Fibroblast of skin of scalp (primary cell): ENCODE data around the gene RABGAP1L.
"Not testable (repeated sequence)": the region's sequence is repeated elsewhere in the genome, so short reads cannot be mapped to it uniquely, and the experiment has no call there.

Source experiments
- DNase-seq: peaks from one replicate; pipeline ENCODE4 v3.0.0-alpha.2; 2013

Gene RABGAP1L

DNA sequence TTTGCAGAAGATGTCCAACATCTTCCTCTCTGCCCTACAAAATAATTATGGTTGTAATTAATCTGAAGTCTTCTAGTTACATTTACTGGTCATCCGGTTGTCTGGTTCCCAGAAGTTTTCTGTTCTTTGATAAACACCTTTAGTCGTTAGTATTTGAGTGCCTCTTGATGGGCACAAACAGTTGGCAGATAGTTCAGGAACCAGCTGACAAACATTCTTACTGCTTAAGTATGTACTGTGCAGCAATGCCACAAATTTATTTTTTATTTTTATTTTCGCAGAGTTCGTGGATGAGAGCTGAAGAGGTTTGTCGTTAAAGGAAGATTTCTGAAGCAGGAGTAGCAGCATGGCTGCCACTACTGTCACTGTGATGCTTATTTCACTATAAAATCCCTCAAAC lies 84.7 kb downstream of the RABGAP1L start:
- DNase-seq = no peak

DNA sequence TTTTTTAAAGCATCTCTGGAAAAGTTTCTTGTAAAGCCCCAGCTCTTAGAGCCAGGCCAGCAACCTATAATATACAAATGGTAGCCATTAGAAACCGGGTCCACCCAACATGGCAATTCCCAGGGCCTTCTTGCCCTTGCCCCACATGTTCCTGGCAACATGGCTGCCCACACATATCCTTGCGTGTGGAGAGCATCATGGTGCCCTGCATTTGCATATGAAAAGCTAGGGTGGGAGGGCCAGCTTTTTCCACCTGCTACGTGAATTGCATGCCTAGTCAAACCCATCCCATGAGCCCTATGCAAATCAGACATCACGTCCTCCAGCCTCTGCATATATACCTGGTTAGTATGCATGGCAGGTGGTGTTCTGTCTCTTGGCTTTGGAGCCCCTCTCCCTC lies 88.2 kb downstream of the RABGAP1L start:
- DNase-seq = no peak

DNA sequence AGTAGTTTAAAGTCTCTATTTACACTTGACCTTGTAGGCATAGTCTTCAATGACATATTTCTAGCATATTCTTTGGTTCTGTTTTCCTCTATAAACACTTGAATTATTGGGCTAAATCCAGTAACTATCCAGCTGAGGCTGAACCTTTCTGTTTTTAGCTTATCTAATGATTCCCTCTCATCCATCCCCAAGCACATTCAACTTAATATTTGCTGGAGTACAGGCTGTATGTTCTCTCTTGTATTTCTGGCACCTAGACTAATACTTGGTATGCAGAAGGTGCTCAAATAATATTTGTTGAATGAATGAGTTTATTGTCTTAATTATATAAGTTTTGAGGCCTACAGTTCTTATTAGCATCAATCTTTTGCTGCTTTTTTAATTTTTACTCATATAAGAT lies 88.7 kb downstream of the RABGAP1L start:
- no peak for DNase-seq

DNA sequence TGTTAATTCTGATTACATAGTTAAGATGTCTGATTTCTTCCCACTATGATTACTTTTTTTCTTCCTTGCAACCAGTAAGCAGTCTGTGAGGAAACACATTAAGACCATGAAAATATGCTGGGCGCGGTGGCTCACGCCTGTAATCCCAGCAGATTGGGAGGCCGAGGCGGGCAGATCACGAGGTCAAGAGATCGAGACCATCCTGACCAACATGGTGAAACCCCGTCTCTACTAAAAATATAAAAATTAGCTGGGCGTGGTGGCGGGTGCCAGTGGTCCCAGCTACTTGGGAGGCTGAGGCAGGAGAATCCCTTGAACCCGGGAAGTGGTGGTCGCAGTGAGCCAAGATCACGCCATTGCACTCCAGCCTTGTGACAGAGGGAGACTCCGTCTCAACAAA lies 97.1 kb downstream of the RABGAP1L start:
- DNase-seq = not testable (repeated sequence)

DNA sequence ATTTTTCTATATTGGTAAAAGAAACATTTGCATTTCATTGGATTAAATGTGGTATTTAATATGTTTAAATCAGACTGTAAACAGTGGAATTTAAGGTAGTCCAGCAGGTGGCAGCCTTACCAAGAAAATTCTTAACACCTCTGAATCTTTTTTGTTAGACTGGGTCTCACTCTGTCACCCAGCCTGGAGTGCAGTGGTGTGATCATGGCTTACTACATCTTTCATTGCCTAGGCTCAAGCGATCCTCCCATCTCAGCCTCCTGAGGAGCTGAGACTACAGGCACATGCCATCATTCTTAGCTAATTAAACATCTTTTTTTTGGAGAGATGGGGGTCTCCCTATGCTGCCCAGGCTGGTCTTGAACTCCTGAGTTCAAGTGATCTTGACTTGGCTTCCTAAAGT lies 98.8 kb downstream of the RABGAP1L start:
- peak; percentile 44 for DNase-seq

DNA sequence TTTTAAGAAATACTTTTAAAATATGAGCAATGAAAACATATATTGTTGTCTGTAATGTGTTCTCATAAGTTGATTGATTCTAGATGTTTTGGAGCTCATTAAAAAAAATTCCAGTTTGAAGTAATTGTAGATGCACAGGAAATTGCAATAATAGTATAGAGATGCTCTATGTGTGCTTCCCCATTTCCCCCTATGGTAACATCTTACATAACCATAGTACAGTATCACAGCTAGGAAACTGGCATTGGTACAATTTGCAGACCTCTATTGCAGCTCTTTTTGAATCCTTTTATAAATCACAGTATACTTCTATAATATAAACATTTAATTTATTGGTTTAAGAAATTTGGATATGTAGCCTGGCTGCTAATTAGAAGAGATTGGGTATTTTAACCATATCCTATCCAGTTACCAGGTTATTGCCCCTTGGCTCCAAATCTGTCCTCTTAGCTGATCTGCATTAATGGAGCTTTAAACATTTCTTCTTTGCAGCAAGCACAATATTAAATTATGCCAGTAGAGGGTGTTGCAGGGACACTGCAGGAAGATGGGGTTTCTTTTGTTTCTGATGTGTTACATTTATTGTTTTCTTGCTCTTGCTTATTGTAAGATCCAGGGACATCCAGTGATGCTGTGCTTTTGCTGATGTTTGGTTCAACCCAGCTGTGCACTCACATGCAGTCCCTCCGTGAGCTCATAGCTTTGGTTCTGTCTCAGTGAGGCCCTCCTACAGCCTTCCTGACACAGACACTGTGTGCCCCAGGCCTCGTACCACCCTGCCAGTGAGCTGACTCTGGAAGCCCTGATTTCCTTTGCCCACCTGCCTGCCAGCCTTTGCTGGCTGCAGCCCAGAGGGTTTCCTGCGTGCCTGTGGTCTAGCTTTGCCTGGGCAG lies 103.3 kb downstream of the RABGAP1L start:
- peak; percentile 48 for DNase-seq

DNA sequence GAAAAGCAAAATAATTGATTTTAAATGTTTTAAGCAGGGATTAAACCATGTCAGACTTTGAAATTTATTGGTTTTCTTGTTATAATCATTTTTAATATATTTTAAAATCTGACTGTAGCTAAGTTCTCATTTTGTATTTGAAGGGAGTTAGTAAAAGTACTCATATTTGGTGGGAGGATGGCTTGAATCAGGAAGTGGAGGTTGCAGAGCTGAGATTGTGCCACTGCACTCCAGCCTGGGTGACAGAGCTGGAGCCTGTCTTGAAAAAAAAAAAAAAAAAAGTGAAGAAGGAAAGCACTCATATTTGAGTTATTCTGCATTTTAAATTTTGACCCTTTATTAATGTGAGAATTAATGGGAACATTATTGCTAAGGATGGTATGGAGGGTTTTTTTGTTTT lies 106.0 kb downstream of the RABGAP1L start:
- no peak for DNase-seq

DNA sequence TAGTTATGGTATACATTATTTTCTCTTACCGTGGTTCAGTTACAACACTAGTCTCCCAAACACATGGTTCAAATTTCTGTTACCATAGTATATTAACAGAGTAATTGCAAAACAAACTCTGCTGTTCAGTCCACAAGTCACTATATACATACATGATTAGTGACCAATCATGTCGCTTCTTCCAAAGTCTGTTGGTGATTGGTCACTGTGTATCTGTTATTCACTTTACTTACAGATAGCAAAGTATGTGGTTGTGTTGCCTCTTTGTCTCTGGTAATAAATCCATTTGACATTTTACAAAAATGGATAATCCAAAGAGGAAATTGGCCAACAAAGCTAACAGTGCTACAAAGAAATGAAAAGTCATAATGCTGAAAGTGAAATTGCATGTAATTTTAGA lies 107.2 kb downstream of the RABGAP1L start:
- peak; percentile 4 for DNase-seq

DNA sequence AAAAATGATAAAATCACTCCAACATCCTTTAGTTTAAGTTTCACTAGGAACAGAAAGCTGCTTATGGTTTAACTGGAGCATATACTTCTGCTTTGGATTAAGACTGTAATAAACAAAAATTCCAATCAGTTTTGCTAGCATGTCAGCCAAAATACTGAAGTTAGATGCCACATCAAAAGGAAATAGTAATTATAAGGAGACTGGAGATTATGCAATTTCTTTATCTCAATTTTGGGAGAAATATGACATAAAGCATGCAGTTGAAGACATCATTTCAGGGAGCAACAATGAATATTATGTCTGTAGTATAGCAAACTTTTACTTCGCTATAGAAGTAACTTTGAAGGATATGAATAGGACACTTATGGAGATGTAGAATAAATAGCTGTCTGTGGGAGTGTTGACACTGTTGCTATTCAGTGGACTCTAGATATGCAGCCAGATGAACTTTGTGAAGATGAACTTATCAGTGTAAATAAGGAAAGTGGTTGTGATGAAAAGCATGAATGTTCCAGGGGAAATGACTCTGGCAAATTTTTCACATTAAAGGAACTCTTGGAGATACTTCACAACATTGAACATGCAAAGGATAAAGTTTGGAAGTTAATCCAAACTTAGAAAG lies 107.8 kb downstream of the RABGAP1L start:
- DNase-seq = no peak

DNA sequence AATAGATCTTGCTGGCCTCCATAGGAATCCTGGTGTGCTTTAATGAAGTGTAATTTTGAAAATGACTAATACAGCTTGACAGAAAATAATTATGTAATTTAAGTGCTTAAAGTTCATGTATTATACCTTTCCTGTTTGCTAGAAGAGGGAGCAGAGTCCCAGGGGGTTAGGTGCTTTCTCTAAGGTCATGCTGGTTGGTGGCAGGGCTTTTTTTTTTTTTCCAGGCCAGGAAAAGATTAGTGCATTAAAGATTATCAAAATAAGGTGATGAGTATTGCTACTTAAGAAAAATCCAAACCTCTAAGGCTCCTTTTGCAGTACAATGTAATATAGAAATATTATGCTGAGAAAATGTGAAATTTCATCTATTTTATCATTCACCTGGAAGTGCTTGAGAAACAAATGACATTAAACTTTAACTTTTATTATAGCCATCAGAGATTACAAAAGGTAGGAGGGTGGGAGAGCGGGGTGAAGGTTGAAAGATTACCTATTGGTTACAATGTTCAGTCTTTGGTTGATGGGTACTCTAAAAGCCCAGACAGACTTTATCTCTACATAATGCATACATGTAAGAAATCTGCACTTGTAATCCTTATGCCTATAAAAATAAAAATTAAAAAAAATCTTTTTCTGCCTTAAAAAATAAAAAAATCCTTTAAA lies 110.8 kb downstream of the RABGAP1L start:
- no peak for DNase-seq

DNA sequence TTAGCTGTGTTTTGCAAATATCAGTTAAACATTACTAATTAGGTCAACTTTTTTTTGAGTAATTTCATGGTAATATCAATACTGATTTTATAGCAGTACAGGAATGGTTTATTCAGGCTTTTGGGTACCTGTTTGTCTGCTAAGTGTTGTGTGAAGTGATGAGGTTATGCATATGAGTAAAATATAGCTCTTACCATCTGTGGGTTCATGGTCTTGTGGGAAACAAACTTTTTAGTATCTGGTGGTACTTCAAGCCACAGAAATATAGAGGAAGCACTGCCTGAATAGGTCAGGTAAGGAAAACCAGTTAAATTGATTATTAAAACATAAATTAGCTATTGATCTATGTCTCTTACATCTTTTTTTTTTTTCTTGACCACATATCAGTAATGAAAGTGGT lies 113.9 kb downstream of the RABGAP1L start:
- no peak for DNase-seq

DNA sequence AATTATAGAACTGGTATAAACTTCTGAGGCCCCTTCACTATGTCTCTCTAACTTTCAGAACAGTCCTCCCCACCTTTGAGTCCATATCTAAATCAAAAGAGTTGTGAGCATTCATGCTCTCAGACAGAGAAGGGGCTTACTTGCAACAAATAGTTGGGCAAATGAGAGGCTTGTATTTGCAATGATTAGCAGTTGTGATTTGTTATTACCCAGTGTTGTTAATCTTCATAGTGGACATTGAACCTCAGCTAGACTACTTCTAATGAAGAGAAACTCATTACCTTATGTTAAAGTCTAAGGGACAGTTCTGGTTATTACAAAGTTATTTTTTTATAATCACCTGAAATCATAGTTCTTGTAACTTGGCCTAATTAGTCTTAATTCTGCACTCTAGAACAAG lies 114.5 kb downstream of the RABGAP1L start:
- DNase-seq = no peak

DNA sequence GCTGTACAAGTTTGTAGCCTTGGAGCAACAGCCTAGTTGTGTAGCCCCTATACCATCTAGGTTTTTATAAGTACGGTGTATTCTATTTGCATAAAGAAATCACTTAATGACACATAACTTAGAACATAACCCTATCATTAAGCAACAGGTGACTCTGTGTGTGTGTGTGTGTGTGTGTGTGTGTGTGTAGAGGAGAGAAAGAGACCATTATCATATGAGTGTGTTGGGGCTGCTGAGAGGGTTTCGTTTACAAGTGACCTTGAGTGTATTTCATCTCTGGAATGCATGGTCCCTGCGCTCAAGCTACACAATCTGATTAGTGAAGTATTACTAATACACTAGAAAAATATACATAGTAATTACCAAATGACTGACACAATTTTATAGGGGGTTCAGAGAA lies 115.1 kb downstream of the RABGAP1L start:
- no peak for DNase-seq

DNA sequence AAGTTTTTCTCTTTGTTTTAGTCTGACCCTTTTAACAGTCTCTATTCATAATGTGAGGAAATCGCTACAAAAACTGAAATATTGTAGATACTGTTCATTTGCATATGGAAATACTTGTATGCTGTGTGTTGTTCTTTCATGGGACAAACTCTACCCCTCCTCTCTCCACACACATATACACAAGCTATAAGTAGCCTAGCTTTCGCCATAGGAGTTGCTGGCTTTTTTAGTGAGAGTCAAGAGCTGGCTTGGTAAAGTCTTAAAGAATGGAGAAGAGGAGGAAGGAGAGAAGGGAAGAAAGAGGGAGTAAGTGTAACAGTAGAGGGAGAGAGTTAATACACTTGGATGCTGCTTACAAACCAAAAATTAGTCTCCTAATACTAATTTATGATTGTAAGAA lies 115.6 kb downstream of the RABGAP1L start:
- DNase-seq = no peak

DNA sequence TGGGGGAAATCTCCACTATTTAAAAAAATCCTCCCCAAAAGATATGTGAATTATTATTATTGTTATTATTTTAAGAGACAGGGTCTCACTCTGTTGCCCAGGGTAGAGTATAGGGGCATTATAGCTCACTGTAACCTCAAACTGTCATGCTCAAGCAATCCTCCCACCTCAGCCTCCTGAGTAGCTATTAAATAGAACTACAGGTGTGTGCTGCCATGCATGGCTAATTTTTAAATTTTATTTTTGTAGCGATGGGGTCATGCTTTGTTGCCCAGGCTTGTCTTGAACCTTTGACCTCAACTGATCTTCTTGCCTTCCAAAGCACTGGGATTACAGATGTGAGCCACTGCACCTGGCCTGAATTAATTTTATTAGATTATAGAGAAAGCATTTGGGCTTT lies 116.8 kb downstream of the RABGAP1L start:
- DNase-seq = no peak

DNA sequence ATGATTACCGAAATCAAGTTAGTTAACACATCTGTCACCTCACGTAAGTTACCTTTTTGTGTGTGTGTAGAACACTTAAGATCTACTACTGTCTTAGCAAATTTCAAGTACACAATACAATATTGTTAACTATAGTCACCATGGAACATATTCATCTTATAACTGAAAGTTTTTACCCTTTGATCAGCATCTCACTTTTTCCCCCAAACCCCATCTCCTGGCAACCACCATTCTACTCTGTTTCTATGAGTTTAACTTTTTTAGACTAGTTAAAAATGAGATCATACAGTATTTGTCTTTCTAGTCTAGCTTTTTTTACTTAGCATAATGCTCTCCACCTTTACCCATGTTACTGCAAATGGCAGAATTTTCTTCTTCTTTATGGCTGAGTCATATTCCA lies 124.7 kb downstream of the RABGAP1L start:
- DNase-seq = no peak

DNA sequence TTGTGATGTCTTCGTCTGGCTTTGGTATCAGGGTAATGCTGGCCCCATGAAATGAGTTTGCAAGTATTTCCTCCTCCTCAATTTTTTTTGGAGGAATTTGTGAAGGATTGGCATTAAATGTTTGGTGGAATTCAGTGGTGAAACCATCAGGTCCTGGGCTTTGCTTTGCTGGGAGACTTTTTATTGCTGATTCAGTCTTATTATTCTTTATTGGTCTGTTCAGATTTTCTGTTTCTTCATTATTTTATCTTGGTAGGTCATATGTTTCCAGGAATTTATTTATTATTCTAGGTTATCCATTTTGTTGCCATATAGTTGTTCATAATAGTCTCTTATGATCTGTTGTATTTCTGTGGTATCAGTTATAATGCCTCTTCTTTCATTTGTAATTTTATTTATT lies 126.7 kb downstream of the RABGAP1L start:
- no peak for DNase-seq

DNA sequence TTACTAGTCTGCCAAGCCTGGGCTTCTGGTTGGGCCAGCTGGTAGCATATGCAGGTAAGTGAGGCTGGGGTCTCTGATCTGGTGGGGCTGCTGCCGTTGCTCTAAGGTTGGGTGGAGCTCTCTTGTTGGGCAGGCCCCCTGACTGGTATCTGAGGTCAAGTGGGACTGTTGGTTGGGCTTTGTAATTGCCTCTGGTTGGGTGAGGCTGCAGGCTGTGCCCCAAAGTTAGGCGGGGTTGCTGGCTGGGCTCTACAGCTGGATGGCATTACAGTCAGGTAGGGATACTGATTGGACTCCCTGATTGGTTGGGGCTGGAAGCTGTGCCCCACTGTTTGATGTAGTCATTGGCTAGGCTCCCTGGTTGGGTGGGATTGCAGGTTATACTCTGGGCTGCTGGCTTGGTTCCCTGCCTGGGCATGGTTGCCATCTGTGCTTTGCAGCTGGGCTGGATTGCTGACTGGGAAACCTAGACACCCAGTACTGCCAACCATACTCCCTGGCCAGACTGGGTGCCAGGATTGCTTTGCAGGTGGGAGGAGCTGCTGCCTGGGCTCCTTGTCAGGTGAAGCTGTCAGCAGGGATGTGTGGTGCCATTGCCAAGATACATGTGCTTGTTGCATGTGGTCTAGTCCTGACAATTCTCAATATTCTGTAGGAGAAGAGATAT lies 130.5 kb downstream of the RABGAP1L start:
- no peak for DNase-seq

DNA sequence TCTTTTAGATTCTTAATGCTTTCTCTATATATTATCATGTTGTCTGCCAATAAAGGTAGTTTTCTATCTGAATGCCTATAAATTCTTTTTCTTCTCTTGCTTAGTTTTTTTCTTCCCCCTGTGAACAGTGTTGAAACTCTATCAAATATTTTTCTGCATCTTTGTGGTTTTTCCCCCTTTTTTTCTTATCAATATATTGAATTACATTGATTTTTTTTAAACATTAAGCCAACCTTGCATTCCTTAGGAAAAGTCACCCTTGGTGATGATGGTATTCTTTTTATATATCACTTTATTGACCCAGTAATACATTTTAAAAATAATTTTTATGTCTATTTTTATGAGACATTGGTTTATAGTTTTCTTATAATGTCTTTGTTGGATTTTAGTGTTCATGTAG lies 131.7 kb downstream of the RABGAP1L start:
- no peak for DNase-seq

DNA sequence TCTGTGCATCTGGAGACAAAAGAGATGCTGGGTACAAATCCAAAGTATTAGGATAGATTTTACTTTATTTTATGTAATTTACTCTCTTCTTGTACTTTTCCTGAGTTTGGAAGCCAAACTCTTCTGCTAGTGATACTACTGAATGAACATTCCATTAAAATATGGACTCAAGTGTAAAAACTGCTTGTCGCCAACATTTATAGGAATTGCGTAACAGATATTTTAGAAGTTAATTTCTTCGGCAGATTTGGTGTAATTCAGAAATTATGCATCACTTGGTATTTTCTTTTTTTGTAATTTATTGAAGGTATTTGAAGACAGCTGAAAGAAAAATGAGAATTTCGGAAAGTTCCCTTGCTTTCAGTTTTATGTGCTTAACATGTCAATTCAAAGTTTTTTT lies 137.0 kb downstream of the RABGAP1L start:
- no peak for DNase-seq

DNA sequence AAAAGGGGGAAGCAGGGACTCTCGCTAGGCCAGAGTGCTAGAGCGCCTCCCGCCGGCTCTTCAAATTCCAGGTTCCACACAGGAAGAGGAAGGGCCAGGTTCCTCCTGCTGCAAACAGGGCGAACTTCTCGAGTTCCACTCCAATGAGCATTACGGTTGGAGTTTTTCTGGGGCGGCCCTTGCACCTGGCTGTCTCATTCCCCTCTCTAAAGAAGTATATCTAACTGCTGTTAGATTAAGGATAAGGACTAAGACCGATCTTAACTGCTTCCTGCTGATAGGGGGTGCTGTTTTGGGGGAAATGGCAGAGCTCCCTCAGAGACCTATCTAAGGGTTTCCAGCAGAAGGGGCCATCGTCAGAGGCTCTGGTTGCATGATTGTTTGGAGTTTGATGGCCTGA lies 138.0 kb downstream of the RABGAP1L start:
- DNase-seq = no peak

DNA sequence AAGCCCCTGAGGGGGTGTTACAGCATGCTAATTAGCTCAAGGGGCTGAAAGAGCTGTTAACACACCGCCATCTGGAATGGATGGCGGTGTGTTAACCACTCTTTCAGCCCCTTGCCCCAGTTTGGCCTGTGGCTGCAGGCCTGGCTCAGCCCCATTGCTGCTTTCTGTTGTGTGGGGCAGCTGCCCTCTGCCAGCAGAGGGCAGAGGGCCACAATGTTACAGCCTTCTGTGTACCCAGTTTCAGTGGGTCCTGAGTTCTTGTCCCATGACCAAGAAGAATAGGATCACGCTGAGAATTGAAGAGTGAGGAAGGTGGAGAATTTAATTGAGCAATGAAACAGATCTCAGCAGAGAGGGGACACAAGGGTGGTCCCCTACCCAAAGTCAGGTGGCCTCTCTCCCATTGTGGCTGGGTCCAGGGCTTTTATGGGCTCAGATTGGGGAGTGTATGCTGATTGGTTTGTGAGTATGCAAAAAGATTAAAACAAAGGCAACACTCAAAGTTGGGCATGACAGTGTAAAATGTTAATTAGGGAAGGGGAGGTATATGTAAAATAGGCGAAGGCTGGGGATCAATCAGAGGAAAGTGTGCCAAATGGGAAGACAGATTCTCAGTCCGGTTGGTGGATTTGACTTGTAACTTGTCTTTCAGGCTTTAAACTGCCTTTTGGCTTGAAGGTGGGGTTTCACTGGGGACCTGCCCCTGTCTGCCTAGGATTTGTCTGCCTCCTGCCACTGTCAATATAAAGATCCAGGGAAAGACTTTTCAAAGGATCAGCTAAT lies 142.2 kb downstream of the RABGAP1L start:
- DNase-seq = no peak
